ENCODE results near the gene OR10H1.
"Not testable (repeated sequence)": the region's sequence is repeated elsewhere in the genome, so short reads cannot be mapped to it uniquely, and the experiment has no call there.

OR10H1 gene

DNA sequence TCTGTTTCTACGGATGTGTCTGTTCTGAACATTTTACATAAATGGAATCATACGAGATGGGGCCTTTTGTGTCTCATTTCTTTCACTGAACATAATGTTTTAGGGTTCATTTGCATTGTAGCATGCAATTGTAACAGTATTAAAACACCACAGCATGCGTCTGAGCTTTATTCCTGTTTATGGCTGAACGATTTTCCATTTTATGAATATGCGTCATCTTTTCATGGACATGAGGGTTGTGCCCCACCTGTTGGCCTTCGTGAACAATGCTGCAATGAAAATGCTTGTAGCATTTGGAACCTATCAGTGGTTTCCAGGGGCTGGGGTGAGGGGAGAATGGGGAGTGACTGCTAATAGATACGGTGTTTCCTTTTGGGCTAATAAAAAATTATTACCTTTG lies 5.1 kb downstream of the OR10H1 start:
- H3K79me1 ChIP-seq (ENCODE audit: low read depth, low read length) = no peaks in the 10 kb centered on the region
- H3K27me3 ChIP-seq (ENCODE audit: control insufficient read depth in 3 of 3, insufficient read depth in 3 of 3, low read depth in 1 of 3, low read length in 3 of 3) = peaks cover 0 to 3% (median 0%) of the 10 kb centered on the region in 3 experiments
- no peak overlapping the region for H2BK5ac ChIP-seq (ENCODE audit: low read length)
- no peaks in the 10 kb centered on the region for H3K4me1 ChIP-seq (ENCODE audit: control insufficient read depth in 2 of 2, insufficient read depth in 1 of 2, low read depth in 1 of 2, low read length in 2 of 2)
- H2BK12ac ChIP-seq (ENCODE audit: low read length) = no peak overlapping the region
- no peak overlapping the region for H2BK15ac ChIP-seq (ENCODE audit: low read length)
- no peak overlapping the region for H3K9ac ChIP-seq (ENCODE audit: low read depth, low read length, poor library complexity)
- no peak overlapping the region for H3K4me2 ChIP-seq (ENCODE audit: insufficient read depth, low read length, poor library complexity, severe bottlenecking)
- H3K18ac ChIP-seq (ENCODE audit: low read length) = no peak overlapping the region
- H2BK120ac ChIP-seq (ENCODE audit: low read depth, low read length) = no peak overlapping the region
- H3K27ac ChIP-seq (replicated peaks; ENCODE audit: low read length) = no peak overlapping the region
- H3K36me3 ChIP-seq (replicated peaks in 1 of 2; ENCODE audit: control insufficient read depth in 2 of 2, insufficient read depth in 2 of 2, low read length in 2 of 2) = no peaks in the 10 kb centered on the region
- H3K14ac ChIP-seq (ENCODE audit: low read length) = no peak overlapping the region
- no peak overlapping the region for H3K23ac ChIP-seq (ENCODE audit: low read depth, low read length, poor library complexity)
- no peak overlapping the region for H3K4ac ChIP-seq (ENCODE audit: low read length)
- H2AFZ ChIP-seq (ENCODE audit: low read length) = no peak overlapping the region
- H4K8ac ChIP-seq (ENCODE audit: low read depth, low read length) = no peak overlapping the region
- H2AK5ac ChIP-seq (ENCODE audit: low read depth, low read length) = no peak overlapping the region
- peaks cover 0 to 21% of the 10 kb centered on the region in 2 donors for H3K9me3 ChIP-seq (replicated peaks in 1 of 2; ENCODE audit: control insufficient read depth in 2 of 2, insufficient read depth in 1 of 2, low read depth in 1 of 2, low read length in 2 of 2)
- H3K4me3 ChIP-seq (ENCODE audit: low read length in 2 of 2) = no peak overlapping the region
- WGBS, 2 donors (ENCODE audit: extremely low coverage in 2 of 2, insufficient read length in 2 of 2, insufficient replicate concordance in 1 of 2) = no CpG with 5 or more reads among the region's 7 CpGs
- no peak overlapping the region for H4K91ac ChIP-seq (ENCODE audit: low read depth, low read length, poor library complexity)
- no peak for DNase-seq (ENCODE audit: low spot score)

DNA sequence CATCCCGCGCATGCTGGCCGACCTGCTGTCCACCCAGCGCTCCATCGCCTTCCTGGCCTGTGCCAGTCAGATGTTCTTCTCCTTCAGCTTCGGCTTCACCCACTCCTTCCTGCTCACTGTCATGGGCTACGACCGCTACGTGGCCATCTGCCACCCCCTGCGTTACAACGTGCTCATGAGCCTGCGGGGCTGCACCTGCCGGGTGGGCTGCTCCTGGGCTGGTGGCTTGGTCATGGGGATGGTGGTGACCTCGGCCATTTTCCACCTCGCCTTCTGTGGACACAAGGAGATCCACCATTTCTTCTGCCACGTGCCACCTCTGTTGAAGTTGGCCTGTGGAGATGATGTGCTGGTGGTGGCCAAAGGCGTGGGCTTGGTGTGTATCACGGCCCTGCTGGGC lies 21.2 kb downstream of the OR10H1 start:
- H3K79me1 ChIP-seq (ENCODE audit: low read depth, low read length); H3K27me3 ChIP-seq (ENCODE audit: control insufficient read depth in 3 of 3, insufficient read depth in 3 of 3, low read depth in 1 of 3, low read length in 3 of 3); H3K4me1 ChIP-seq (ENCODE audit: control insufficient read depth in 2 of 2, insufficient read depth in 1 of 2, low read depth in 1 of 2, low read length in 2 of 2); H3K36me3 ChIP-seq (replicated peaks in 1 of 2; ENCODE audit: control insufficient read depth in 2 of 2, insufficient read depth in 2 of 2, low read length in 2 of 2); H2BK120ac ChIP-seq (ENCODE audit: low read depth, low read length); H2AFZ ChIP-seq (ENCODE audit: low read length); H3K4me2 ChIP-seq (ENCODE audit: insufficient read depth, low read length, poor library complexity, severe bottlenecking); DNase-seq (ENCODE audit: low spot score); H3K9ac ChIP-seq (ENCODE audit: low read depth, low read length, poor library complexity); H4K91ac ChIP-seq (ENCODE audit: low read depth, low read length, poor library complexity); H2BK12ac ChIP-seq (ENCODE audit: low read length); H2BK5ac ChIP-seq (ENCODE audit: low read length); H3K4ac ChIP-seq (ENCODE audit: low read length); H4K8ac ChIP-seq (ENCODE audit: low read depth, low read length); H3K4me3 ChIP-seq (ENCODE audit: low read length in 2 of 2); H2AK5ac ChIP-seq (ENCODE audit: low read depth, low read length); H3K27ac ChIP-seq (replicated peaks; ENCODE audit: low read length); H2BK15ac ChIP-seq (ENCODE audit: low read length); H3K18ac ChIP-seq (ENCODE audit: low read length); H3K14ac ChIP-seq (ENCODE audit: low read length); H3K23ac ChIP-seq (ENCODE audit: low read depth, low read length, poor library complexity): not testable (repeated sequence)
- peaks cover 0 to 20% of the 10 kb centered on the region in 2 donors for H3K9me3 ChIP-seq (replicated peaks in 1 of 2; ENCODE audit: control insufficient read depth in 2 of 2, insufficient read depth in 1 of 2, low read depth in 1 of 2, low read length in 2 of 2)
- no CpG with 5 or more reads among the region's 18 CpGs for WGBS, 2 donors (ENCODE audit: extremely low coverage in 2 of 2, insufficient read length in 2 of 2, insufficient replicate concordance in 1 of 2)

DNA sequence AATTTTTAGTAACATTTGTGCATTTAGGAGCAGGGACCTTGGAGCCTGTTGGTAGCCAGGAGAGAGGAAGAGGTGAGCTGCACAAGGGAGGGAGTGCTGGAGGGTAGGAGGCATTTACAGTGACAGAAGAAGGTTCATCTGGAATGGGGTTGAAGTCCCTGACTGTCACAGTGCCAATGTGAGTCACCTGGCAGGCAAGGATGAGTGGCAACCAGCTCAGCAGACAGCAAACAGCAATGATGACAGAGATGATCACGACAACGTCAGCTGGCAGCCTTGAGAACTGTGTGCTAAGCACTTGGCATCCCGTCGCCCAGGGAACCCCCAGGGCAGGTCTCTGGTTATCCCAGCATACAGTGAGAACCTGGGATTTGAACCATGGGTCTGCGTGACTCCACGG lies 25.4 kb downstream of the OR10H1 start:
- no peaks in the 10 kb centered on the region for H3K36me3 ChIP-seq (replicated peaks in 1 of 2; ENCODE audit: control insufficient read depth in 2 of 2, insufficient read depth in 2 of 2, low read length in 2 of 2)
- WGBS, 2 donors (ENCODE audit: extremely low coverage in 2 of 2, insufficient read length in 2 of 2, insufficient replicate concordance in 1 of 2) = no CpG with 5 or more reads among the region's 6 CpGs
- DNase-seq (ENCODE audit: low spot score) = no peak
- no peak overlapping the region for H4K8ac ChIP-seq (ENCODE audit: low read depth, low read length)
- no peak overlapping the region for H2BK5ac ChIP-seq (ENCODE audit: low read length)
- peaks cover 0 to 27% of the 10 kb centered on the region in 2 donors for H3K9me3 ChIP-seq (replicated peaks in 1 of 2; ENCODE audit: control insufficient read depth in 2 of 2, insufficient read depth in 1 of 2, low read depth in 1 of 2, low read length in 2 of 2)
- H2BK120ac ChIP-seq (ENCODE audit: low read depth, low read length) = no peak overlapping the region
- H3K4me2 ChIP-seq (ENCODE audit: insufficient read depth, low read length, poor library complexity, severe bottlenecking) = no peak overlapping the region
- H3K4me3 ChIP-seq (ENCODE audit: low read length in 2 of 2) = peak overlapping the region in 1 of 2 donors; percentile 26
- H3K27me3 ChIP-seq (ENCODE audit: control insufficient read depth in 3 of 3, insufficient read depth in 3 of 3, low read depth in 1 of 3, low read length in 3 of 3) = peaks cover 0 to 2% (median 0%) of the 10 kb centered on the region in 3 experiments
- no peaks in the 10 kb centered on the region for H3K79me1 ChIP-seq (ENCODE audit: low read depth, low read length)
- H2AFZ ChIP-seq (ENCODE audit: low read length) = no peak overlapping the region
- no peak overlapping the region for H3K14ac ChIP-seq (ENCODE audit: low read length)
- no peak overlapping the region for H2AK5ac ChIP-seq (ENCODE audit: low read depth, low read length)
- no peak overlapping the region for H3K9ac ChIP-seq (ENCODE audit: low read depth, low read length, poor library complexity)
- no peak overlapping the region for H3K18ac ChIP-seq (ENCODE audit: low read length)
- H2BK15ac ChIP-seq (ENCODE audit: low read length) = no peak overlapping the region
- no peak overlapping the region for H3K4ac ChIP-seq (ENCODE audit: low read length)
- H3K23ac ChIP-seq (ENCODE audit: low read depth, low read length, poor library complexity) = no peak overlapping the region
- no peak overlapping the region for H2BK12ac ChIP-seq (ENCODE audit: low read length)
- no peak overlapping the region for H4K91ac ChIP-seq (ENCODE audit: low read depth, low read length, poor library complexity)
- no peak overlapping the region for H3K27ac ChIP-seq (replicated peaks; ENCODE audit: low read length)
- H3K4me1 ChIP-seq (ENCODE audit: control insufficient read depth in 2 of 2, insufficient read depth in 1 of 2, low read depth in 1 of 2, low read length in 2 of 2) = no peaks in the 10 kb centered on the region

DNA sequence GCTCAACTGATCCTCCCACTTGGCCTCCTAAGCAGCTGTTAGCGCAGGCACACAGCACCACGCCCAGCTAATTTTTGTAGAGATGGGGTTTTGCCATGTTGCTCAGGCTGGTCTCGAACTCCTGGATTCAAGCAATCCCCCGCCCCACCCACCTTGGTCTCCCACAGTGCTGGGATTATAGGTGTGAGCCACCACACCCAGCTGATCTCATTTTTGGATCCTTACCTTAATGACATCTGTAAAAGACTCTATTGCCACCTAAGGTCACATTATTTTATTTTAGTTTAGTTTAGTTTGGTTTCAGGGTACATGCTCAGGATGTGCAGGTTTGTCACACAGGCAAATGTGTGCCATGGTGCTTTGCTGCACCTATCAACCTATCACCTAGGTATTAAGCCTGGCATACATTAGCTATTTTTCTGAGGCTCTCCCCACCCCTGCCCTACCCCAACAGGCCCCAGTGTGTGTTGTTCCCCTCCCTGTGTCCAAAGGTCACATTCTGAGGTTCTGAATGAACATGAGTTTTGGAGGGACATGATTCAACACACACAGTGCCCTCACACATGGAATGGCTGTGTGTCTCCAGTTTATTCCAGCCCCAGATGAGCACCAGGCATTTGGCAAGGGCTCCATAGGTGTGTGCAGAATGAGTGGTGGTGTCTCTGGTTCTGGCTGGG lies 26.7 kb downstream of the OR10H1 start:
- Histone ChIP-seq H3K18ac (ENCODE audit: low read length) (no peak overlapping the region), H4K8ac (ENCODE audit: low read depth, low read length) (no peak overlapping the region), H3K27ac (replicated peaks; ENCODE audit: low read length) (no peak overlapping the region), H3K4me3 (ENCODE audit: low read length in 2 of 2) (no peak overlapping the region), H2AFZ (ENCODE audit: low read length) (no peak overlapping the region), H3K4me1 (ENCODE audit: control insufficient read depth in 2 of 2, insufficient read depth in 1 of 2, low read depth in 1 of 2, low read length in 2 of 2) (no peaks in the 10 kb centered on the region), H3K14ac (ENCODE audit: low read length) (no peak overlapping the region), H3K4me2 (ENCODE audit: insufficient read depth, low read length, poor library complexity, severe bottlenecking) (no peak overlapping the region), H2BK5ac (ENCODE audit: low read length) (no peak overlapping the region), H3K23ac (ENCODE audit: low read depth, low read length, poor library complexity) (no peak overlapping the region), H2BK12ac (ENCODE audit: low read length) (no peak overlapping the region), H3K4ac (ENCODE audit: low read length) (no peak overlapping the region), H3K9ac (ENCODE audit: low read depth, low read length, poor library complexity) (no peak overlapping the region), H2BK120ac (ENCODE audit: low read depth, low read length) (no peak overlapping the region), H3K27me3 (ENCODE audit: control insufficient read depth in 3 of 3, insufficient read depth in 3 of 3, low read depth in 1 of 3, low read length in 3 of 3) (peaks cover 0 to 2% (median 0%) of the 10 kb centered on the region in 3 experiments), H3K9me3 (replicated peaks in 1 of 2; ENCODE audit: control insufficient read depth in 2 of 2, insufficient read depth in 1 of 2, low read depth in 1 of 2, low read length in 2 of 2) (peaks cover 0 to 27% of the 10 kb centered on the region in 2 donors), H4K91ac (ENCODE audit: low read depth, low read length, poor library complexity) (no peak overlapping the region), H3K36me3 (replicated peaks in 1 of 2; ENCODE audit: control insufficient read depth in 2 of 2, insufficient read depth in 2 of 2, low read length in 2 of 2) (no peaks in the 10 kb centered on the region), H2BK15ac (ENCODE audit: low read length) (no peak overlapping the region), H3K79me1 (ENCODE audit: low read depth, low read length) (no peaks in the 10 kb centered on the region), H2AK5ac (ENCODE audit: low read depth, low read length) (no peak overlapping the region)
- DNase-seq (ENCODE audit: low spot score) = no peak
- WGBS, 2 donors (ENCODE audit: extremely low coverage in 2 of 2, insufficient read length in 2 of 2, insufficient replicate concordance in 1 of 2) = no CpG with 5 or more reads among the region's 4 CpGs
